ENCODE data around the gene PRR11. TPM values are rescaled to one million over a fixed set of nuclear protein-coding genes. Genes with fewer than 3 reads are reported as not detected.

The PRR11 gene
- total RNA-seq, 1 experiment from 2014 or later, result 48.5 TPM

DNA sequence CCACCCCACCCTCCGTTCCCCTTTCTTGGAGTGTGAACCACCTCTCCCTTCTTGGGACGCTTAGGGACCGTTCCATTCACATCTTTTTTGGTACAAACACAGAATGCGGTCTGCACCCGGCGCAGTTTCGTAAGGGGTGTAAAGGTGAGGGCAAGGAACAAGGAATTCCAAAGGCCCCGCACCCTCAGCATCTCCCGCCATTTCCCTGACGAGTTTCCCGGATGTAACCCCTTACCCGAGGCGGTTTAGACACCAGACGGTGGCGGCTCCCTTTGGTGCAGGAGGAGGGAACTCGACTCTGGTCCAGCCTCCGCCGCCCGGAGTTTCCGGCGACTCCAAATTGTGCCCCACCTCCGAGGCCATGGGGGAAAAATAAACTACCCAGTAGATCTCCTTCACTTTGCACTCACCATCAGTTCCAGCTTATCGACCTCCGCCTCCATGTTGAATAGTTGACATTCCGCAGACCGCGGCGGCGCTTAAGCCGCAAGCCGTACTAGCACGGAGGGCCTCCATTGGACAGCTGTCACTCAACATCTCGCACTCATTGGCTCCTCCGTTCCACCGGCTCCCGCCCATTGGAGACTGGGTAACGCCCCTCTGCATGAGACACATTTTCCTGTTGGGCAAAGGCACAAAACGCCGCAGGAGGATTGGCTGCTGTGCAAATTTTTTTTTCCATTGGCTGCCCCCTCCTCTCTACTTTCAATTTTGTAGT is 666 bp upstream of the PRR11 start, which contains the start of gene SKA2:
Gene SKA2, minus strand, starts transcription at position 466 of the 718 bp plus-strand sequence. Its CDS starts 23 bp downstream, at position 443.
- intact Hi-C loops (cut with micrococcal nuclease), result loop anchor here (2.0 to 5.0 kb wide), 2 partner anchors 48 to 67 kb away; partner anchors contain the start of genes GDPD1 and TRIM37
- TSS peak; percentile 34 for BruUV-seq (replicated peaks)
- H3K36me3 Mint-ChIP-seq (ENCODE audit: insufficient read depth, unreplicated experiment), result peaks cover under 1% of the 10 kb centered on the region
- no peaks in the 10 kb centered on the region for H3K9me3 Mint-ChIP-seq (ENCODE audit: unreplicated experiment)
- TF ChIP-seq, protein P1, sequence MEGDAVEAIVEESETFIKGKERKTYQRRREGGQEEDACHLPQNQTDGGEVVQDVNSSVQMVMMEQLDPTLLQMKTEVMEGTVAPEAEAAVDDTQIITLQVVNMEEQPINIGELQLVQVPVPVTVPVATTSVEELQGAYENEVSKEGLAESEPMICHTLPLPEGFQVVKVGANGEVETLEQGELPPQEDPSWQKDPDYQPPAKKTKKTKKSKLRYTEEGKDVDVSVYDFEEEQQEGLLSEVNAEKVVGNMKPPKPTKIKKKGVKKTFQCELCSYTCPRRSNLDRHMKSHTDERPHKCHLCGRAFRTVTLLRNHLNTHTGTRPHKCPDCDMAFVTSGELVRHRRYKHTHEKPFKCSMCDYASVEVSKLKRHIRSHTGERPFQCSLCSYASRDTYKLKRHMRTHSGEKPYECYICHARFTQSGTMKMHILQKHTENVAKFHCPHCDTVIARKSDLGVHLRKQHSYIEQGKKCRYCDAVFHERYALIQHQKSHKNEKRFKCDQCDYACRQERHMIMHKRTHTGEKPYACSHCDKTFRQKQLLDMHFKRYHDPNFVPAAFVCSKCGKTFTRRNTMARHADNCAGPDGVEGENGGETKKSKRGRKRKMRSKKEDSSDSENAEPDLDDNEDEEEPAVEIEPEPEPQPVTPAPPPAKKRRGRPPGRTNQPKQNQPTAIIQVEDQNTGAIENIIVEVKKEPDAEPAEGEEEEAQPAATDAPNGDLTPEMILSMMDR (IDR thresholded peaks at IDR 0.05; ENCODE audit: unreplicated experiment), result no peak
- H3K27ac Mint-ChIP-seq (ENCODE audit: low read depth, unreplicated experiment), result no peak within 1 kb of the TSS
- POLR2A ChIA-PET, result interaction anchor here (0.6 to 3.2 kb wide), 30 partner anchors 9 to 1523 kb away, joined by 3 to 56 read pairs (median 4); partner anchors contain the start of genes BCAS3, GDPD1, PPM1D and RAD51C
- no peaks in the 10 kb centered on the region for H3K27me3 Mint-ChIP-seq (ENCODE audit: insufficient read depth, unreplicated experiment)
- CTCF ChIA-PET, result interaction anchor here (0.5 to 1.3 kb wide), 6 partner anchors 9 to 552 kb away, joined by 3 to 6 read pairs (median 3); partner anchors contain the start of genes PTRH2 and VMP1
- H3K4me3 Mint-ChIP-seq (ENCODE audit: unreplicated experiment), result no peak within 1 kb of the TSS
- H3K4me1 Mint-ChIP-seq (ENCODE audit: insufficient read depth, unreplicated experiment), result peaks cover 44% of the 10 kb centered on the region
- DNase-seq (ENCODE audit: unreplicated experiment), result peak; percentile 89

DNA sequence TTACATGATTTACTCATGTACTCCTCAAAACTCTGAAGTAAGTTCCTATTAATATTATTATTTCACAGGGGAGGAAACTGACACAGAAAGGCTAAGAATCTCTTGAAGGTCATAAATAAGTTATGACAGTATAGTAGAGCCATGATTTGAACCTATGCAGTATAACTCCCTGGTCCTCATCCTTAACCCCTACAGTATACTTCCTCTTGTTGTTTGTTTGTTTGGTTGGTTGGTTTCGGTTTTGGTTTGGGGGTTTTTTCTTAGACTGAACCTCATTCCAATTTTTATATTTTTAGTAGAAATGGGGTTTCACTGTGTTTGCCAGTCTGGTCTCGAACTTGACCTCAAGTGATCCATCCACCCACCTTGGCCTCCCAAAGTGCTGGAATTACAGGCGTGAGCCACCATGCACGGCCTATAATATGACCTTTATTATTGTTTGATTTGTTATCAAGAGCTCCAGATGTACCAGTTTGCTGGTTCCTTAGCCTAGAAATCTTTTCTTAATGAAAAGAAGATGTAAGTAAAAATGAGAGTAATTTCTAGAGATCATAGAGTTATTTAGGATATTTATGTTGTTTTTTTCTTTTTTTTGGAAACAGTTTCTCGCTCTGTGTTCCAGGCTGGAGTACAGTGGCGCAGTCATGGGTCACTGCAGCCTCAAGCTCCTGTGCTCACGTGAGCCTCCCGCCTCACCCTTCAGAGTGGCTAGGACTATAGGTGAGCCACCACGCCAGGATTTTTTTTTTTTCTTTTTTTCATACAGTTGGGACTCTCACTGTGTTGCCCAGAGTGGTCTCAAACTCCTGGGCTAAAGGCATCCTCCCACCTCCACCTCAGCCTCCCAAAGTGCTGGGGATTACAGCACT is 4.8 kb downstream of the PRR11 start:
- Mint-ChIP-seq H3K36me3 (ENCODE audit: insufficient read depth, unreplicated experiment) (no peaks in the 10 kb centered on the region), H3K27ac (ENCODE audit: low read depth, unreplicated experiment) (peak overlapping the region; percentile 97), H3K27me3 (ENCODE audit: insufficient read depth, unreplicated experiment) (no peaks in the 10 kb centered on the region), H3K4me1 (ENCODE audit: insufficient read depth, unreplicated experiment) (peaks cover 36% of the 10 kb centered on the region), H3K9me3 (ENCODE audit: unreplicated experiment) (no peaks in the 10 kb centered on the region), H3K4me3 (ENCODE audit: unreplicated experiment) (peak overlapping the region; percentile 19)
- no peak for DNase-seq (ENCODE audit: unreplicated experiment)
- CTCF ChIA-PET, result interaction anchor here (0.5 to 1.2 kb wide), 2 partner anchors 11 to 422 kb away, joined by 4 to 6 read pairs; no protein-coding TSS in a partner anchor
- TF ChIP-seq, protein P1 (IDR thresholded peaks at IDR 0.05; ENCODE audit: unreplicated experiment), result no peak
- POLR2A ChIA-PET, result interaction anchor here (1.0 to 2.0 kb wide), 6 partner anchors 9 to 547 kb away, joined by 3 to 6 read pairs (median 4); partner anchors contain the start of genes PTRH2, SMG8, TRIM37 and VMP1
- BruUV-seq (replicated peaks), result no TSS peak
- intact Hi-C loops (cut with micrococcal nuclease), result no loop called here

DNA sequence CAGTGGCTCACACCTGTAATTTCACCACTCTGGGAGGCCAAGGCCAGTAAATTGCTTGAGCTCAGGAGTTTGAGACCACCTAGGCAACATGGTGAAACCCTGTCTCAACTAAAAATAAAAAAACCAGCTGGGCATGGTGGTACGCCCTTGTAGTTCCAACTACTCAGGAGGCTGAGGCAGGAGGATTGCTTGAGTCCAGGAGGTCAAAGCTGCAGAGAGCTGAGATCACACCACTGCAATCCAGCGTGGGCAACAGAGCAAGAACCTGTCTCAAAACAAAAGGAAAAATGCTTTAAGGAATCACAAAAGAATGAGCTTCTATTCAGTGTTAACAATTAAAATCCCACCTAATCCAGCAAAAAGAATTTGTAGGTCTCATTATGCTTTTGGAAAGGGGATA is 5.9 kb downstream of the PRR11 start:
- no peak for DNase-seq (ENCODE audit: unreplicated experiment)
- ChIA-PET CTCF (interaction anchor here (0.6 to 1.1 kb wide), 2 partner anchors 24 to 59 kb away, joined by 3 read pairs; partner anchors contain the start of gene GDPD1), POLR2A (interaction anchor here (0.8 to 2.0 kb wide), 5 partner anchors 10 to 59 kb away, joined by 3 to 12 read pairs (median 5); partner anchors contain the start of genes GDPD1, SMG8 and TRIM37)
- Mint-ChIP-seq H3K4me1 (ENCODE audit: insufficient read depth, unreplicated experiment) (peaks cover 36% of the 10 kb centered on the region), H3K4me3 (ENCODE audit: unreplicated experiment) (no peak overlapping the region), H3K36me3 (ENCODE audit: insufficient read depth, unreplicated experiment) (no peaks in the 10 kb centered on the region), H3K9me3 (ENCODE audit: unreplicated experiment) (no peaks in the 10 kb centered on the region), H3K27ac (ENCODE audit: low read depth, unreplicated experiment) (peak overlapping the region; percentile 79), H3K27me3 (ENCODE audit: insufficient read depth, unreplicated experiment) (no peaks in the 10 kb centered on the region)
- no TSS peak for BruUV-seq (replicated peaks)
- TF ChIP-seq, protein P1 (IDR thresholded peaks at IDR 0.05; ENCODE audit: unreplicated experiment), result no peak
- intact Hi-C loops (cut with micrococcal nuclease), result no loop called here

All from MCF 10A (cell line).